PC-3 (cell line): Measurements from ENCODE around the gene GOLT1A.

Experiments
- CTCF ChIP-seq: fragments of 300-600 bp; sonication (generic); conservative IDR thresholded peaks from 2 replicates; pipeline ENCODE4 v1.5.1; 2017; ENCODE audit warnings: antibody characterized with exemption, low read depth, mild to moderate bottlenecking, low read length
- EZH2 ChIP-seq: fragments of 300-600 bp; sonication (generic); IDR thresholded peaks from one replicate; pipeline ENCODE4 v1.6.1; 2017; ENCODE audit warnings: antibody characterized with exemption, mild to moderate bottlenecking, low read length; ENCODE audit not compliant: unreplicated experiment
- EZH2phosphoT487 ChIP-seq: fragments of 300-600 bp; sonication (generic); IDR thresholded peaks from 2 replicates; pipeline ENCODE4 v1.6.1; 2018; ENCODE audit warnings: mild to moderate bottlenecking, antibody characterized with exemption, low read length, borderline replicate concordance

- TF ChIP-seq CTCF, result no peak
- TF ChIP-seq EZH2phosphoT487, result no peak
- no peak for TF ChIP-seq EZH2
Measured at GRCh38 chr1:204255966-204256365, 42.2 kb upstream of the GOLT1A start.
